GM12875 (cell line): ENCODE measurements around the gene SH3RF2.

Experiments
- H3K4me3 ChIP-seq: one replicate; pipeline ENCODE4 v1.5.1; 2011; ENCODE audit warnings: low read depth, low read length, control low read depth
- CTCF ChIP-seq: IDR thresholded peaks from 2 replicates; pipeline ENCODE4 v1.5.1; 2011; ENCODE audit warnings: low read depth, mild to moderate bottlenecking, control low read depth, inconsistent platforms, low read length, moderate library complexity, borderline replicate concordance; ENCODE audit not compliant: insufficient read depth

Gene SH3RF2

GRCh38 chr5:145903113-145903512 is 33.3 kb upstream of the SH3RF2 start:
- H3K4me3 ChIP-seq = no peak overlapping the region
- peak; percentile 32; the same call in 1 of the 2 replicates for TF ChIP-seq CTCF

- H3K4me3 ChIP-seq = no peak overlapping the region
Measured at GRCh38 chr5:145903867-145904266, 32.5 kb upstream of the SH3RF2 start.

GRCh38 chr5:145904743-145905142 is 31.6 kb upstream of the SH3RF2 start:
- H3K4me3 ChIP-seq = no peak overlapping the region
- no peak for TF ChIP-seq CTCF

More at GRCh38 chr5:145903867-145904266, 32.5 kb upstream of the SH3RF2 start:
- TF ChIP-seq CTCF = no peak

- H3K4me3 ChIP-seq = no peak overlapping the region
- no peak for TF ChIP-seq CTCF
Measured at GRCh38 chr5:145906401-145906800, 30.0 kb upstream of the SH3RF2 start.

- no peak for TF ChIP-seq CTCF
- H3K4me3 ChIP-seq = no peak overlapping the region
Measured at GRCh38 chr5:145908206-145908960, 28.0 kb upstream of the SH3RF2 start.

GRCh38 chr5:145911164-145911563 is 25.2 kb upstream of the SH3RF2 start:
- no peak overlapping the region for H3K4me3 ChIP-seq
- no peak for TF ChIP-seq CTCF

GRCh38 chr5:145912019-145912418 is 24.4 kb upstream of the SH3RF2 start:
- TF ChIP-seq CTCF = no peak
- H3K4me3 ChIP-seq = no peak overlapping the region
